HEK293 (cell line): ENCODE data around the gene ITGB3.

Experiments used
- CTCF ChIA-PET: fragments of 350-600 bp; formaldehyde crosslinking; extraction: SDS; loops from one replicate; lab custom pipeline; 2021; ENCODE audit warnings: antibody characterized with exemption; lab: Yijun Ruan, JAX
- POLR2A ChIA-PET: fragments of 300-600 bp; formaldehyde crosslinking; extraction: SDS; loops from one replicate; lab custom pipeline; 2020; ENCODE audit warnings: antibody characterized with exemption, inconsistent platforms; lab: Yijun Ruan, JAX
- H3K27ac ChIP-seq: fragments of 200-500 bp; sonication (Bioruptor generic); 2 replicates; pipeline ENCODE4 v1.5.1; 2014; ENCODE audit warnings: low read depth, low read length, control low read depth, inconsistent platforms; ENCODE audit errors: extremely low read depth
- H3K36me3 ChIP-seq, 2 experiments: fragments of 200-500 bp in 1 of 2; sonication (Bioruptor generic) in 1 of 2; 1 replicate in 1 of 2; 2 replicates in 1 of 2; pipeline ENCODE4 v1.5.1; 2014 to 2017; ENCODE audit warnings: inconsistent platforms in 2 of 2, low read length in 2 of 2; ENCODE audit not compliant: control insufficient read depth in 2 of 2, insufficient read depth in 1 of 2
- H3K4me1 ChIP-seq: fragments of 200-500 bp; sonication (Bioruptor generic); 2 replicates; pipeline ENCODE4 v1.5.1; 2014; ENCODE audit warnings: mild to moderate bottlenecking, low read length, inconsistent platforms; ENCODE audit not compliant: control insufficient read depth, insufficient read depth
- H3K4me3 ChIP-seq: 2 replicates; pipeline ENCODE4 v1.5.1; 2011; ENCODE audit warnings: low read depth, mild to moderate bottlenecking, control low read depth, low read length, moderate library complexity
- H3K9me3 ChIP-seq: fragments of 200-500 bp; sonication (Bioruptor generic); 2 replicates; pipeline ENCODE4 v1.5.1; 2014; ENCODE audit warnings: low read depth, low read length, inconsistent platforms; ENCODE audit not compliant: control insufficient read depth, insufficient read depth
- BCL11B ChIP-seq: fragments of 450-650 bp; formaldehyde crosslinking; IDR thresholded peaks from 2 replicates; pipeline ENCODE4 v1.5.1; 2016; ENCODE audit warnings: low read depth, missing biosample characterization, missing genetic modification characterization
- HOXA7 ChIP-seq: sonication (generic); formaldehyde crosslinking; IDR thresholded peaks from 2 replicates; pipeline ENCODE4 v1.8.1; 2022; ENCODE audit warnings: missing genetic modification reagents, borderline replicate concordance
- IKZF3 ChIP-seq: fragments of 450-650 bp; IDR thresholded peaks from 2 replicates; pipeline ENCODE4 v1.5.0; 2018; ENCODE audit warnings: missing biosample characterization, mild to moderate bottlenecking, missing genetic modification characterization, moderate library complexity
- KLF16 ChIP-seq: fragments of 450-650 bp; formaldehyde crosslinking; IDR thresholded peaks from 2 replicates; pipeline ENCODE4 v1.5.1; 2017; ENCODE audit warnings: missing biosample characterization, missing genetic modification characterization
- PRDM1 ChIP-seq: fragments of 450-650 bp; formaldehyde crosslinking; IDR thresholded peaks from 2 replicates; pipeline ENCODE4; 2016; ENCODE audit warnings: missing biosample characterization, missing genetic modification characterization
- ZBTB20 ChIP-seq: fragments of 450-650 bp; formaldehyde crosslinking; IDR thresholded peaks from 2 replicates; pipeline ENCODE4 v1.5.1; 2016; ENCODE audit warnings: missing biosample characterization, missing genetic modification characterization
- ZNF146 ChIP-seq: fragments of 450-650 bp; formaldehyde crosslinking; IDR thresholded peaks from 2 replicates; pipeline ENCODE4 v1.5.1; 2016; ENCODE audit warnings: missing biosample characterization, missing genetic modification characterization
- ZNF169 ChIP-seq: fragments of 450-650 bp; formaldehyde crosslinking; IDR thresholded peaks from 2 replicates; pipeline ENCODE4 v1.5.1; 2016; ENCODE audit warnings: missing biosample characterization, missing genetic modification characterization
- ZNF23 ChIP-seq: fragments of 450-650 bp; formaldehyde crosslinking; IDR thresholded peaks from 2 replicates; pipeline ENCODE4 v1.5.1; 2016; ENCODE audit warnings: missing biosample characterization, missing genetic modification characterization, borderline replicate concordance
- ZNF248 ChIP-seq: fragments of 450-650 bp; formaldehyde crosslinking; IDR thresholded peaks from 2 replicates; pipeline ENCODE4 v1.5.1; 2017; ENCODE audit warnings: missing biosample characterization, missing genetic modification characterization
- ZNF398 ChIP-seq: fragments of 450-650 bp; formaldehyde crosslinking; IDR thresholded peaks from 2 replicates; pipeline ENCODE4 v1.5.1; 2017; ENCODE audit warnings: missing biosample characterization, missing genetic modification characterization
- ZNF404 ChIP-seq: fragments of 450-650 bp; formaldehyde crosslinking; IDR thresholded peaks from 2 replicates; pipeline ENCODE4 v1.5.1; 2017; ENCODE audit warnings: missing biosample characterization, missing genetic modification characterization
- ZNF416 ChIP-seq: fragments of 450-650 bp; formaldehyde crosslinking; IDR thresholded peaks from 2 replicates; pipeline ENCODE4 v1.5.1; 2016; ENCODE audit warnings: missing biosample characterization, missing genetic modification characterization
- ZNF48 ChIP-seq: fragments of 450-650 bp; formaldehyde crosslinking; IDR thresholded peaks from 2 replicates; pipeline ENCODE4 v1.5.1; 2016; ENCODE audit warnings: missing biosample characterization, missing genetic modification characterization
- ZNF529 ChIP-seq: fragments of 450-650 bp; formaldehyde crosslinking; IDR thresholded peaks from 2 replicates; pipeline ENCODE4 v1.5.1; 2017; ENCODE audit warnings: missing genetic modification characterization, missing biosample characterization; ENCODE audit not compliant: insufficient replicate concordance
- ZNF544 ChIP-seq: fragments of 450-650 bp; formaldehyde crosslinking; IDR thresholded peaks from 2 replicates; pipeline ENCODE4 v1.5.0; 2017; ENCODE audit warnings: missing biosample characterization, missing genetic modification characterization
- ZNF560 ChIP-seq: fragments of 450-650 bp; formaldehyde crosslinking; IDR thresholded peaks from 2 replicates; pipeline ENCODE4 v1.5.1; 2017; ENCODE audit warnings: missing biosample characterization, missing genetic modification characterization, borderline replicate concordance
- ZNF654 ChIP-seq: fragments of 450-650 bp; formaldehyde crosslinking; IDR thresholded peaks from 2 replicates; pipeline ENCODE4 v1.5.1; 2016; ENCODE audit warnings: low read depth, missing biosample characterization, missing genetic modification characterization
- ZNF664 ChIP-seq: fragments of 450-650 bp; formaldehyde crosslinking; IDR thresholded peaks from 2 replicates; pipeline ENCODE4 v1.5.1; 2016; ENCODE audit warnings: missing biosample characterization, missing genetic modification characterization
- ZNF776 ChIP-seq: fragments of 450-650 bp; formaldehyde crosslinking; IDR thresholded peaks from 2 replicates; pipeline ENCODE4 v1.5.0; 2017; ENCODE audit warnings: missing biosample characterization, missing genetic modification characterization, borderline replicate concordance
- ZNF777 ChIP-seq: fragments of 450-650 bp; formaldehyde crosslinking; IDR thresholded peaks from 2 replicates; pipeline ENCODE4 v1.5.1; 2017; ENCODE audit warnings: missing biosample characterization, missing genetic modification characterization, borderline replicate concordance
- TF ChIP-seq, protein P1 (sequence below): fragments of 450-650 bp; formaldehyde crosslinking; IDR thresholded peaks from 2 replicates; pipeline ENCODE4 v1.5.1; 2017; ENCODE audit warnings: missing biosample characterization, mild to moderate bottlenecking, missing genetic modification characterization, moderate library complexity
- TF ChIP-seq, protein P2 (sequence below): fragments of 450-650 bp; formaldehyde crosslinking; IDR thresholded peaks from 2 replicates; pipeline ENCODE4 v1.5.1; 2016; ENCODE audit warnings: missing biosample characterization, missing genetic modification characterization
- TF ChIP-seq, protein P3 (sequence below): fragments of 450-650 bp; formaldehyde crosslinking; IDR thresholded peaks from 2 replicates; pipeline ENCODE4 v1.5.1; 2016; ENCODE audit warnings: missing biosample characterization, missing genetic modification characterization

The ITGB3 gene

GRCh38 chr17:47324224-47325020 lies 70.8 kb downstream of the ITGB3 start (continued):
- TF ChIP-seq, protein P1, sequence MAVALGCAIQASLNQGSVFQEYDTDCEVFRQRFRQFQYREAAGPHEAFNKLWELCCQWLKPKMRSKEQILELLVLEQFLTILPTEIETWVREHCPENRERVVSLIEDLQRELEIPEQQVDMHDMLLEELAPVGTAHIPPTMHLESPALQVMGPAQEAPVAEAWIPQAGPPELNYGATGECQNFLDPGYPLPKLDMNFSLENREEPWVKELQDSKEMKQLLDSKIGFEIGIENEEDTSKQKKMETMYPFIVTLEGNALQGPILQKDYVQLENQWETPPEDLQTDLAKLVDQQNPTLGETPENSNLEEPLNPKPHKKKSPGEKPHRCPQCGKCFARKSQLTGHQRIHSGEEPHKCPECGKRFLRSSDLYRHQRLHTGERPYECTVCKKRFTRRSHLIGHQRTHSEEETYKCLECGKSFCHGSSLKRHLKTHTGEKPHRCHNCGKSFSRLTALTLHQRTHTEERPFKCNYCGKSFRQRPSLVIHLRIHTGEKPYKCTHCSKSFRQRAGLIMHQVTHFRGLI = no peak
- TF ChIP-seq ZNF560 (tag by site-specific recombination) (no peak), ZNF416 (0 out of 2 replicates have a peak, but pooled peaks have one; percentile 25)

DNA sequence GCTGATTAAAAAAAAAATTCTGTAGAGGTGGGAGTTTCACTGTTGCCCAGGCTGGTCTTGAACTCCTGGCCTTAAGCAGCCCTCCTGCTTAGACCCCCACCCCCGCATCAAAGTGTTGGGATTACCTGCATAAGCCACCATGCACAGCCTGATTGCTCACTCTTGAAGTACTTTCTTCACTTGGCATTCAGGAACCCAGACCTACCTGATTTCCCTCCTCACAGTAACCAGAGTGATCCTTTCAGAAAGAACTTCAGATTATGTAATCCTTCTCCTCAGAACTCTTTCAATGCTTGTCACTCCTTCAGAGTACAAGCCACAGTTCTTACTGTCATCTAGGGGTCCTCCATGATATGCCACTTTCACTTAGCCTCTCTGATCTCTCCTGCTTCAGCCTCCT lies 71.5 kb downstream of the ITGB3 start:
- TF ChIP-seq HOXA7 (CRISPR knock-in tag) (no peak), PRDM1 (peak; percentile 26; the same call in 1 of the 2 replicates), ZNF146 (tag by site-specific recombination) (no peak)
- TF ChIP-seq, all 188 proteins: peak for 1
- no peaks in the 10 kb centered on the region for H3K36me3 ChIP-seq
- H3K9me3 ChIP-seq = no peaks in the 10 kb centered on the region
- CTCF ChIA-PET = interaction anchor here (0.9 to 3.1 kb wide), 2 partner anchors 9 to 10 kb away, joined by 8 to 14 read pairs; no protein-coding TSS in a partner anchor
- H3K27ac ChIP-seq = no peak overlapping the region
- no peak overlapping the region for H3K4me3 ChIP-seq
- no peaks in the 10 kb centered on the region for H3K4me1 ChIP-seq
- POLR2A ChIA-PET = no interaction called here

DNA sequence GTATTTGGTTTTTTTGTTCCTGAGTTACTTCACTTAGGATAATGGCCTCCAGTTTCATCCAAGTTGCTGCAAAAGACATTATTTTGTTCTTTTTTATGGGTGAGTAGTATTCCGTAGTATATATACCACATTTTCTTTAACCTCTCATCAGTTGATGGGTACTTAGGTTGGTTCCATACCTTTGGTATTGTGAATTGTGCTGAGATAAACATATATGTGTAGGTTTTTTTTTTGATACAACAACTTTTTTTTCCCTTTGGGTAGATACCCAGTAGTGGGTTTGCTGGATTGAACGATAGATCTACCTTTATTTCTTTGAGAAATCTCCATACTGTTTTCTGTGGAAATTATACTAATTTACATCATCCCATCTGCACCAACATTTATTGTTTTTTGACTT lies 76.9 kb downstream of the ITGB3 start:
- ChIA-PET POLR2A (no interaction called here), CTCF (interaction anchor here (0.6 to 3.5 kb wide), 2 partner anchors 15 to 329 kb away, joined by 4 to 14 read pairs; no protein-coding TSS in a partner anchor)
- no peaks in the 10 kb centered on the region for H3K36me3 ChIP-seq
- no peaks in the 10 kb centered on the region for H3K4me1 ChIP-seq
- H3K27ac ChIP-seq = no peak overlapping the region
- H3K4me3 ChIP-seq = no peak overlapping the region
- TF ChIP-seq IKZF3 (tag by site-specific recombination) = no peak
- TF ChIP-seq ZNF146 (tag by site-specific recombination) = peak; percentile 50; the same call in 1 of the 2 replicates
- no peak for TF ChIP-seq ZBTB20 (tag by site-specific recombination)
- TF ChIP-seq ZNF404 = no peak
- TF ChIP-seq, protein P2, sequence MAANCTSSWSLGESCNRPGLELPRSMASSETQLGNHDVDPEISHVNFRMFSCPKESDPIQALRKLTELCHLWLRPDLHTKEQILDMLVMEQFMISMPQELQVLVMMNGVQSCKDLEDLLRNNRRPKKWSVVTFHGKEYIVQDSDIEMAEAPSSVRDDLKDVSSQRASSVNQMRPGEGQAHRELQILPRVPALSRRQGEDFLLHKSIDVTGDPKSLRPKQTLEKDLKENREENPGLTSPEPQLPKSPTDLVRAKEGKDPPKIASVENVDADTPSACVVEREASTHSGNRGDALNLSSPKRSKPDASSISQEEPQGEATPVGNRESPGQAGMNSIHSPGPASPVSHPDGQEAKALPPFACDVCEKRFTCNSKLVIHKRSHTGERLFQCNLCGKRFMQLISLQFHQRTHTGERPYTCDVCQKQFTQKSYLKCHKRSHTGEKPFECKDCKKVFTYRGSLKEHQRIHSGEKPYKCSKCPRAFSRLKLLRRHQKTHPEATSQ (tag by site-specific recombination) = no peak
- TF ChIP-seq ZNF23 (tag by site-specific recombination) = no peak
- no peak for TF ChIP-seq ZNF169 (tag by site-specific recombination)
- no peaks in the 10 kb centered on the region for H3K9me3 ChIP-seq

GRCh38 chr17:47332287-47332686 lies 78.7 kb downstream of the ITGB3 start:
- H3K4me3 ChIP-seq = no peak overlapping the region
- no peak overlapping the region for H3K27ac ChIP-seq
- POLR2A ChIA-PET = no interaction called here
- H3K4me1 ChIP-seq = no peaks in the 10 kb centered on the region
- CTCF ChIA-PET = interaction anchor here (0.6 to 0.7 kb wide), 2 partner anchors 49 to 284 kb away, joined by 3 read pairs; no protein-coding TSS in a partner anchor
- H3K36me3 ChIP-seq = no peaks in the 10 kb centered on the region
- no peaks in the 10 kb centered on the region for H3K9me3 ChIP-seq
- TF ChIP-seq ZNF398 (tag by site-specific recombination) = no peak
- no peak for TF ChIP-seq ZNF654 (tag by site-specific recombination)
- TF ChIP-seq ZNF777 (tag by site-specific recombination) = no peak
- TF ChIP-seq KLF16 (tag by site-specific recombination) = no peak
- no peak for TF ChIP-seq ZNF48
- no peak for TF ChIP-seq ZNF664
- no peak for TF ChIP-seq ZNF776 (tag by site-specific recombination)
- TF ChIP-seq BCL11B = no peak
- no peak for TF ChIP-seq ZNF544
- no peak for TF ChIP-seq ZNF529
- TF ChIP-seq, protein P3, sequence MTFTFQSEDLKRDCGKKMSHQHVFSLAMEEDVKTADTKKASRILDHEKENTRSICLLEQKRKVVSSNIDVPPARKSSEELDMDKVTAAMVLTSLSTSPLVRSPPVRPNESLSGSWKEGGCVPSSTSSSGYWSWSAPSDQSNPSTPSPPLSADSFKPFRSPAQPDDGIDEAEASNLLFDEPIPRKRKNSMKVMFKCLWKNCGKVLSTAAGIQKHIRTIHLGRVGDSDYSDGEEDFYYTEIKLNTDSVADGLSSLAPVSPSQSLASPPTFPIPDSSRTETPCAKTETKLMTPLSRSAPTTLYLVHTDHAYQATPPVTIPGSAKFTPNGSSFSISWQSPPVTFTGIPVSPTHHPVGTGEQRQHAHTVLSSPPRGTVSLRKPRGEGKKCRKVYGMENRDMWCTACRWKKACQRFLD (tag by site-specific recombination) = no peak
- TF ChIP-seq ZNF248 (tag by site-specific recombination) = no peak
